ENCODE data around the gene CARD6. TPM values are rescaled to one million over a fixed set of nuclear protein-coding genes. Genes with fewer than 3 reads are reported as not detected.

The CARD6 gene
- total and polyA plus RNA-seq, 2 of the 8 experiments (the other 6 are each of a cell fraction or from before 2014, with no cell fraction given) = 0.41 to 0.50 TPM

GRCh38 chr5:40838086-40838485, 3.1 kb upstream of the CARD6 start (continued):
- TF ChIP-seq, protein P1, sequence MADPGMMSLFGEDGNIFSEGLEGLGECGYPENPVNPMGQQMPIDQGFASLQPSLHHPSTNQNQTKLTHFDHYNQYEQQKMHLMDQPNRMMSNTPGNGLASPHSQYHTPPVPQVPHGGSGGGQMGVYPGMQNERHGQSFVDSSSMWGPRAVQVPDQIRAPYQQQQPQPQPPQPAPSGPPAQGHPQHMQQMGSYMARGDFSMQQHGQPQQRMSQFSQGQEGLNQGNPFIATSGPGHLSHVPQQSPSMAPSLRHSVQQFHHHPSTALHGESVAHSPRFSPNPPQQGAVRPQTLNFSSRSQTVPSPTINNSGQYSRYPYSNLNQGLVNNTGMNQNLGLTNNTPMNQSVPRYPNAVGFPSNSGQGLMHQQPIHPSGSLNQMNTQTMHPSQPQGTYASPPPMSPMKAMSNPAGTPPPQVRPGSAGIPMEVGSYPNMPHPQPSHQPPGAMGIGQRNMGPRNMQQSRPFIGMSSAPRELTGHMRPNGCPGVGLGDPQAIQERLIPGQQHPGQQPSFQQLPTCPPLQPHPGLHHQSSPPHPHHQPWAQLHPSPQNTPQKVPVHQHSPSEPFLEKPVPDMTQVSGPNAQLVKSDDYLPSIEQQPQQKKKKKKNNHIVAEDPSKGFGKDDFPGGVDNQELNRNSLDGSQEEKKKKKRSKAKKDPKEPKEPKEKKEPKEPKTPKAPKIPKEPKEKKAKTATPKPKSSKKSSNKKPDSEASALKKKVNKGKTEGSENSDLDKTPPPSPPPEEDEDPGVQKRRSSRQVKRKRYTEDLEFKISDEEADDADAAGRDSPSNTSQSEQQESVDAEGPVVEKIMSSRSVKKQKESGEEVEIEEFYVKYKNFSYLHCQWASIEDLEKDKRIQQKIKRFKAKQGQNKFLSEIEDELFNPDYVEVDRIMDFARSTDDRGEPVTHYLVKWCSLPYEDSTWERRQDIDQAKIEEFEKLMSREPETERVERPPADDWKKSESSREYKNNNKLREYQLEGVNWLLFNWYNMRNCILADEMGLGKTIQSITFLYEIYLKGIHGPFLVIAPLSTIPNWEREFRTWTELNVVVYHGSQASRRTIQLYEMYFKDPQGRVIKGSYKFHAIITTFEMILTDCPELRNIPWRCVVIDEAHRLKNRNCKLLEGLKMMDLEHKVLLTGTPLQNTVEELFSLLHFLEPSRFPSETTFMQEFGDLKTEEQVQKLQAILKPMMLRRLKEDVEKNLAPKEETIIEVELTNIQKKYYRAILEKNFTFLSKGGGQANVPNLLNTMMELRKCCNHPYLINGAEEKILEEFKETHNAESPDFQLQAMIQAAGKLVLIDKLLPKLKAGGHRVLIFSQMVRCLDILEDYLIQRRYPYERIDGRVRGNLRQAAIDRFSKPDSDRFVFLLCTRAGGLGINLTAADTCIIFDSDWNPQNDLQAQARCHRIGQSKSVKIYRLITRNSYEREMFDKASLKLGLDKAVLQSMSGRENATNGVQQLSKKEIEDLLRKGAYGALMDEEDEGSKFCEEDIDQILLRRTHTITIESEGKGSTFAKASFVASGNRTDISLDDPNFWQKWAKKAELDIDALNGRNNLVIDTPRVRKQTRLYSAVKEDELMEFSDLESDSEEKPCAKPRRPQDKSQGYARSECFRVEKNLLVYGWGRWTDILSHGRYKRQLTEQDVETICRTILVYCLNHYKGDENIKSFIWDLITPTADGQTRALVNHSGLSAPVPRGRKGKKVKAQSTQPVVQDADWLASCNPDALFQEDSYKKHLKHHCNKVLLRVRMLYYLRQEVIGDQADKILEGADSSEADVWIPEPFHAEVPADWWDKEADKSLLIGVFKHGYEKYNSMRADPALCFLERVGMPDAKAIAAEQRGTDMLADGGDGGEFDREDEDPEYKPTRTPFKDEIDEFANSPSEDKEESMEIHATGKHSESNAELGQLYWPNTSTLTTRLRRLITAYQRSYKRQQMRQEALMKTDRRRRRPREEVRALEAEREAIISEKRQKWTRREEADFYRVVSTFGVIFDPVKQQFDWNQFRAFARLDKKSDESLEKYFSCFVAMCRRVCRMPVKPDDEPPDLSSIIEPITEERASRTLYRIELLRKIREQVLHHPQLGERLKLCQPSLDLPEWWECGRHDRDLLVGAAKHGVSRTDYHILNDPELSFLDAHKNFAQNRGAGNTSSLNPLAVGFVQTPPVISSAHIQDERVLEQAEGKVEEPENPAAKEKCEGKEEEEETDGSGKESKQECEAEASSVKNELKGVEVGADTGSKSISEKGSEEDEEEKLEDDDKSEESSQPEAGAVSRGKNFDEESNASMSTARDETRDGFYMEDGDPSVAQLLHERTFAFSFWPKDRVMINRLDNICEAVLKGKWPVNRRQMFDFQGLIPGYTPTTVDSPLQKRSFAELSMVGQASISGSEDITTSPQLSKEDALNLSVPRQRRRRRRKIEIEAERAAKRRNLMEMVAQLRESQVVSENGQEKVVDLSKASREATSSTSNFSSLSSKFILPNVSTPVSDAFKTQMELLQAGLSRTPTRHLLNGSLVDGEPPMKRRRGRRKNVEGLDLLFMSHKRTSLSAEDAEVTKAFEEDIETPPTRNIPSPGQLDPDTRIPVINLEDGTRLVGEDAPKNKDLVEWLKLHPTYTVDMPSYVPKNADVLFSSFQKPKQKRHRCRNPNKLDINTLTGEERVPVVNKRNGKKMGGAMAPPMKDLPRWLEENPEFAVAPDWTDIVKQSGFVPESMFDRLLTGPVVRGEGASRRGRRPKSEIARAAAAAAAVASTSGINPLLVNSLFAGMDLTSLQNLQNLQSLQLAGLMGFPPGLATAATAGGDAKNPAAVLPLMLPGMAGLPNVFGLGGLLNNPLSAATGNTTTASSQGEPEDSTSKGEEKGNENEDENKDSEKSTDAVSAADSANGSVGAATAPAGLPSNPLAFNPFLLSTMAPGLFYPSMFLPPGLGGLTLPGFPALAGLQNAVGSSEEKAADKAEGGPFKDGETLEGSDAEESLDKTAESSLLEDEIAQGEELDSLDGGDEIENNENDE (IDR thresholded peaks at IDR 0.05; ENCODE audit: insufficient replicate concordance, low read length) = no peak
- TF ChIP-seq SAP30 (IDR thresholded peaks at IDR 0.05; ENCODE audit: insufficient read depth, insufficient replicate concordance, low read length) (no peak), RBBP5 (IDR thresholded peaks at IDR 0.05; ENCODE audit: borderline replicate concordance, low read depth, low read length) (no peak), EP300 (IDR thresholded peaks at IDR 0.05; ENCODE audit: borderline replicate concordance in 1 of 2, low read depth in 2 of 2, low read length in 2 of 2) (no peak), SUZ12 (IDR thresholded peaks at IDR 0.05; ENCODE audit: low read length) (no peak), SIX5 (IDR thresholded peaks at IDR 0.05; ENCODE audit: low read depth, low read length) (no peak), BACH1 (IDR thresholded peaks at IDR 0.05; ENCODE audit: low read length) (no peak), YY1 (IDR thresholded peaks at IDR 0.05; ENCODE audit: low read depth, low read length) (no peak), RAD21 (IDR thresholded peaks at IDR 0.05 in 1 of 2, conservative IDR thresholded peaks at IDR 0.05 in 1 of 2; ENCODE audit: low read depth in 2 of 2, low read length in 2 of 2) (no peak), NRF1 (IDR thresholded peaks at IDR 0.05; ENCODE audit: low read depth, low read length) (no peak), KDM4A (IDR thresholded peaks at IDR 0.05; ENCODE audit: low read depth, low read length, severe bottlenecking) (no peak)

Data from H1 (cell line).